ENCODE data around the gene ALOXE3. TPM values are rescaled to one million over a fixed set of nuclear protein-coding genes. Genes with fewer than 3 reads are reported as not detected.

Gene ALOXE3
- total and polyA plus RNA-seq, 2 experiments from 2014 or later, result 0.10 TPM; not detected in 1

GRCh38 chr17:8153031-8153451 is 34.7 kb upstream of the ALOXE3 start:
- no peak for DNase-seq (ENCODE audit: low read depth in 1 of 2, low spot score in 1 of 2)
- Histone ChIP-seq H3K4me3 (no peak overlapping the region), H3K36me3 (peaks cover 16% of the 10 kb centered on the region), H3K27ac (peak overlapping the region; percentile 88), H3K4me1 (ENCODE audit: low read depth) (peaks cover 38% of the 10 kb centered on the region), H3K27me3 (no peaks in the 10 kb centered on the region), H3K9me3 (ENCODE audit: low read depth) (no peaks in the 10 kb centered on the region)
- TF ChIP-seq, protein P1, sequence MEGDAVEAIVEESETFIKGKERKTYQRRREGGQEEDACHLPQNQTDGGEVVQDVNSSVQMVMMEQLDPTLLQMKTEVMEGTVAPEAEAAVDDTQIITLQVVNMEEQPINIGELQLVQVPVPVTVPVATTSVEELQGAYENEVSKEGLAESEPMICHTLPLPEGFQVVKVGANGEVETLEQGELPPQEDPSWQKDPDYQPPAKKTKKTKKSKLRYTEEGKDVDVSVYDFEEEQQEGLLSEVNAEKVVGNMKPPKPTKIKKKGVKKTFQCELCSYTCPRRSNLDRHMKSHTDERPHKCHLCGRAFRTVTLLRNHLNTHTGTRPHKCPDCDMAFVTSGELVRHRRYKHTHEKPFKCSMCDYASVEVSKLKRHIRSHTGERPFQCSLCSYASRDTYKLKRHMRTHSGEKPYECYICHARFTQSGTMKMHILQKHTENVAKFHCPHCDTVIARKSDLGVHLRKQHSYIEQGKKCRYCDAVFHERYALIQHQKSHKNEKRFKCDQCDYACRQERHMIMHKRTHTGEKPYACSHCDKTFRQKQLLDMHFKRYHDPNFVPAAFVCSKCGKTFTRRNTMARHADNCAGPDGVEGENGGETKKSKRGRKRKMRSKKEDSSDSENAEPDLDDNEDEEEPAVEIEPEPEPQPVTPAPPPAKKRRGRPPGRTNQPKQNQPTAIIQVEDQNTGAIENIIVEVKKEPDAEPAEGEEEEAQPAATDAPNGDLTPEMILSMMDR (IDR thresholded peaks at IDR 0.05; ENCODE audit: low read depth, low read length), result no peak

GRCh38 chr17:8152112-8152775 is 33.9 kb upstream of the ALOXE3 start, which contains the start of gene PER1:
Gene PER1, minus strand, starts transcription at chr17:8152404. Its CDS starts 1,698 bp downstream, at chr17:8150706.
- H3K4me1 ChIP-seq (ENCODE audit: low read depth), result peaks cover 38% of the 10 kb centered on the region
- TF ChIP-seq, protein P1 (IDR thresholded peaks at IDR 0.05; ENCODE audit: low read depth, low read length), result no peak
- peak within 1 kb of the TSS; percentile 97 for H3K27ac ChIP-seq
- no peaks in the 10 kb centered on the region for H3K27me3 ChIP-seq
- H3K4me3 ChIP-seq, result peak within 1 kb of the TSS; percentile 64
- H3K9me3 ChIP-seq (ENCODE audit: low read depth), result no peaks in the 10 kb centered on the region
- peak; percentile 96 to 98 for DNase-seq (ENCODE audit: low read depth in 1 of 2, low spot score in 1 of 2)
- H3K36me3 ChIP-seq, result peaks cover 24% of the 10 kb centered on the region

DNA sequence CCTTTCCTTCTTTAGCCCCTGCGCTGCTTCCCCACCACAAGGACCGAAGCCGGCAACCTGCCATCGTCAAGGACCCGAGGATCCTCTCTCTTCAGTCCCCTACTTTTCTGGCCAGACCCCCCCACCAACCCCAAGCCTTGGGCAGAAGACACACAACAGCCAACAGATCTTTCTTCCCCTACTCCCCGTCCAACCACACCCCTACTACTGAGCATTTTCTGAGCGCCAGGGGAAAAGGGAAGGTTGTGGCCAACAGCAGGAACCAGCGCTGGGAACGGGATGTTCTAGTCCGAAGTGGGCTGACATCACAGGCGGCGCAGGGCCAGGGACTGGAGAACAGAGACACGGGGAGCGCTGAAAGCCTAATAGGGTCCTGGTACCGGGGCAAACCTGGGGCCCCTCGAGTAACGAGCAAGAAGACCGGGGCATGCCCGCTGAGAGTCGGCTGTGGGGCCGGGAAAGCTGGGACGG is 33.4 kb upstream of the ALOXE3 start:
- Histone ChIP-seq H3K4me1 (ENCODE audit: low read depth) (peaks cover 38% of the 10 kb centered on the region), H3K27me3 (no peaks in the 10 kb centered on the region), H3K4me3 (peak overlapping the region; percentile 64), H3K27ac (peak overlapping the region; percentile 97), H3K9me3 (ENCODE audit: low read depth) (no peaks in the 10 kb centered on the region), H3K36me3 (peaks cover 30% of the 10 kb centered on the region)
- TF ChIP-seq, protein P1 (IDR thresholded peaks at IDR 0.05; ENCODE audit: low read depth, low read length), result no peak
- peak; percentile 56 to 88 for DNase-seq (ENCODE audit: low read depth in 1 of 2, low spot score in 1 of 2)

GRCh38 chr17:8151120-8151640 is 32.9 kb upstream of the ALOXE3 start:
- H3K4me1 ChIP-seq (ENCODE audit: low read depth), result peaks cover 38% of the 10 kb centered on the region
- H3K9me3 ChIP-seq (ENCODE audit: low read depth), result no peaks in the 10 kb centered on the region
- H3K27me3 ChIP-seq, result no peaks in the 10 kb centered on the region
- TF ChIP-seq, protein P1 (IDR thresholded peaks at IDR 0.05; ENCODE audit: low read depth, low read length), result no peak
- peak; percentile 94 to 96 for DNase-seq (ENCODE audit: low read depth in 1 of 2, low spot score in 1 of 2)
- peak overlapping the region; percentile 97 for H3K27ac ChIP-seq
- peak overlapping the region; percentile 64 for H3K4me3 ChIP-seq
- peaks cover 35% of the 10 kb centered on the region for H3K36me3 ChIP-seq

GRCh38 chr17:8150194-8151119 is 32.1 kb upstream of the ALOXE3 start:
- Histone ChIP-seq H3K27ac (peak overlapping the region; percentile 97), H3K36me3 (peaks cover 41% of the 10 kb centered on the region), H3K4me1 (ENCODE audit: low read depth) (peaks cover 38% of the 10 kb centered on the region), H3K4me3 (peak overlapping the region; percentile 64), H3K27me3 (no peaks in the 10 kb centered on the region), H3K9me3 (ENCODE audit: low read depth) (no peaks in the 10 kb centered on the region)
- TF ChIP-seq, protein P1 (IDR thresholded peaks at IDR 0.05; ENCODE audit: low read depth, low read length), result no peak
- no peak for DNase-seq (ENCODE audit: low read depth in 1 of 2, low spot score in 1 of 2)

Data from cardiac muscle cell (in vitro differentiated cells and primary cell).